Urothelium cell line (cell line): ENCODE data around the gene FYTTD1.
"Not testable (repeated sequence)": the region's sequence is repeated elsewhere in the genome, so short reads cannot be mapped to it uniquely, and the experiment has no call there.

Experiments used
- DNase-seq: peaks from one replicate; pipeline ENCODE4 v3.0.0; 2011; ENCODE audit warnings: low spot score, mixed read lengths
- FAIRE-seq: peaks from 2 replicates; lab custom pipeline; 2011; peaks lifted over from hg19 to GRCh38; lab: Jason Lieb, UNC

FYTTD1 gene, protein sequence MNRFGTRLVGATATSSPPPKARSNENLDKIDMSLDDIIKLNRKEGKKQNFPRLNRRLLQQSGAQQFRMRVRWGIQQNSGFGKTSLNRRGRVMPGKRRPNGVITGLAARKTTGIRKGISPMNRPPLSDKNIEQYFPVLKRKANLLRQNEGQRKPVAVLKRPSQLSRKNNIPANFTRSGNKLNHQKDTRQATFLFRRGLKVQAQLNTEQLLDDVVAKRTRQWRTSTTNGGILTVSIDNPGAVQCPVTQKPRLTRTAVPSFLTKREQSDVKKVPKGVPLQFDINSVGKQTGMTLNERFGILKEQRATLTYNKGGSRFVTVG

DNA sequence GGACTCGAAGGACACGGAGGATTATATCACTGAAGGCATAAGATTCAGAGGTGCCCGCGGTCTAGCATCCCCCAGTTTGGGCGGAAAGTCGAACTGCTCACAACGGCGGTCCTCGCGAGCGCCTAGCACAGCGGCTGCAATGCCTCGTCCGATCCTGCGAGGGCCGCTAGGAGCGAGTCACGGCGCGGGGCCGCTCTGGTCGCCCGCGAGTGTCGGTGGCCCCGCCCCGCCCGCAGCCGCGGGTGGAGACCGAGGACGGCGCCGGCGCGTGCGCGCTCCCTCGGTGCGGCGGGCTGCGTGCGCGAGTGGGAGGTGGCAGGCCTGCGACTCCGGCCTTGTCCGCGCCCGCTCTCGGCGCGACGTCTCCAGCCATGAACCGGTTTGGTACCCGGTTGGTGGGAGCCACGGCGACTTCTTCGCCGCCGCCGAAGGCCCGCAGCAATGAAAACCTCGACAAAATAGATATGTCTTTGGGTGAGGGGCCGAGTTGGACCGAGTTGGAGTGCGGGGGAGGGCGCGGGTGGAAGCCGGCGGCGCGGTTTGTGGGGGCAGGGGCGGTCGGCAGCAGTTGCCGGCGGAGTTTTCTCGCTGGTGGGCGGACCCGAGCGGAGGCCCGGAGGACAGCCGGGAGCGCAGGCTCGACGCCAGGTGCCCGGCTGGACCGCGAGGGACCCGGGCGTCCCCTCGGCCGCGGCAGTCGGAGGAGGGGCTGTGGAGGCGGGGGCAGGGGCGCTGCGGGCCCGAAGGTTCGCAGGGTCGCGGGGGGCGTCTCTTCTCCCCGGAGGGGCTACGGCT is at the start of gene FYTTD1:
FYTTD1 (plus strand) TSS at position 283 of the 795 bp plus-strand sequence; CDS start at position 372, 89 bp downstream.
- FAIRE-seq, result peak; percentile 74

DNA sequence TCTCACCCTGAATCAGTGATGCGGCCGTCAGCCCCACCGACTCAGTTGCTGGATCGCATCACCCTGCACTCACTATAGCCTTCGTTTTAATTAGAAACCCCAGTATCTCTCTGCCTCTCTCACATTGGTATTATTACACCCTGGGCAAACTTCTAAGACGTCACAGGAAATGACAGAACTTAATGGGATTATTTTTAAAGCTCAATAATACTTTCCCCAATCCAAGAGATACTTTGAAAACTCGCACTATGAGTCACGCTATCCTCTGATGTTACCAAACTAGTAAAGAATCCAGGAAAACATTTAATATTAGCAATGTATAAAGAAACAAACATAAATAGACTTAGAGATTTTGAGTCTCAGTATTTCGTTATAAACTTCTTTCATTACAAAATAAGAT is 49.6 kb upstream of the FYTTD1 start:
- no peak for FAIRE-seq

More for the DNA sequence above, at the start of gene FYTTD1:
- peak; percentile 93 for DNase-seq

GRCh38 chr3:197701841-197702240 is 47.8 kb upstream of the FYTTD1 start:
- FAIRE-seq (no peak), DNase-seq (no peak)

More for the DNA sequence above, 49.6 kb upstream of the FYTTD1 start:
- no peak for DNase-seq

- FAIRE-seq, result no peak
- no peak for DNase-seq
These were observed 43.0 kb upstream of the FYTTD1 start for GRCh38 chr3:197706658-197707057.

DNA sequence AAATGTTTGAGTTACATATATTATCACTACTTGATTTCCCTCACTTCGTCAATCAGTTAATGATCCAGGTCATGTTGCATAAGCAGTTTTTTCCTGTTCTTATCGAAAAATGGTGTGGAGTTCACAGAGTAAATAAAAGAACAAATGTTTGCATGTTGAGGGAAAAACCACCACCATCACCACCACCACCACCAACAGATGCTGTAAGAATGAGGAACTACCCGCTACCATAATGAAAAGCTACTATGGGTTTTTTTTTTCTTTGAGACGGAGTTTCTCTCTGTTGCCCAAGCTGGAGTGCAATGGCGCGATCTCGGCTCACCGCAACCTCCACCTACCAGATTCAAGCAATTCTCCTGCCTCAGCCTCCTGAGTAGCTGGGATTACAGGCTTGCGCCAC is 40.5 kb upstream of the FYTTD1 start:
- no peak for FAIRE-seq

DNA sequence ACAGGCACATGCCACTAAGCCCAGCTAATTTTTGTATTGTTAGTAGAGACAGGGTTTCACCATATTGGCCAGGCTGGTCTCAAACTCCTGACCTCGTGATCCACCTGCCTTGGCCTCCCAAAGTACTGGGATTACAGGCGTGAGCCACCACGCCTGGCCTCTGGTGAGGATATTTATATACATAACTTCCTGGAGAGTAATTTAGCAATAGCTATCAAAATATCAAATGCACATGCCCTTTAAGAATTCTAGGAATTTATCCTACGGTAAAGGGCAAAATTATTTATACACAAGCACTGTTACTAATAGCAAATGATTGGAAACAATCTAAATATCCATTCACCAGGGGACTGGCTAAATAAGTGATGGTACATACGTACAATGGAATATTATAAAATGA is 38.7 kb upstream of the FYTTD1 start:
- not testable (repeated sequence) for FAIRE-seq, DNase-seq

More for the DNA sequence above, 40.5 kb upstream of the FYTTD1 start:
- no peak for DNase-seq

GRCh38 chr3:197711973-197712707 is 37.5 kb upstream of the FYTTD1 start:
- FAIRE-seq (peak; percentile 55), DNase-seq (peak; percentile 89)

GRCh38 chr3:197713477-197713822 is 36.2 kb upstream of the FYTTD1 start:
- FAIRE-seq (no peak), DNase-seq (no peak)

DNA sequence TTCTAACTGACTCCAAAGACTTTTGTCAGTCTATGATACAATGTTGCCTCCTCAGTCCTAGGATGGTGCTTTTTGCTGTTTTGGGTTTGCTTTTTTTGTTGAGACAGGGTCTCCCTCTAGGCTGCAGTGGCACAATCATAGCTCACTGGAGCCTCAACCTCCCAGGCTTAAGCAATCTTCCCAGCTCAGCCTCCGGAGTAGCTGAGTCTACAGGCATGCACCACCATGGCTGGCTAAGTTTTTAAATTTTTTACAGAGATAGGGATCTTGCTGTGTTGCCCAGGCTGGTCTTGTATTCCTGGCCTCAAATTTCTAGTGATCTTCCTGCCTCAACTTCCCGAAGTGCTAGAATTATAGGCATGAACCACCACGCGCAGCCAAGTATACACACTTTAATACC is 35.4 kb upstream of the FYTTD1 start:
- FAIRE-seq (no peak), DNase-seq (no peak)

GRCh38 chr3:197718891-197719290 is 30.8 kb upstream of the FYTTD1 start:
- FAIRE-seq (no peak), DNase-seq (peak; percentile 75)

DNA sequence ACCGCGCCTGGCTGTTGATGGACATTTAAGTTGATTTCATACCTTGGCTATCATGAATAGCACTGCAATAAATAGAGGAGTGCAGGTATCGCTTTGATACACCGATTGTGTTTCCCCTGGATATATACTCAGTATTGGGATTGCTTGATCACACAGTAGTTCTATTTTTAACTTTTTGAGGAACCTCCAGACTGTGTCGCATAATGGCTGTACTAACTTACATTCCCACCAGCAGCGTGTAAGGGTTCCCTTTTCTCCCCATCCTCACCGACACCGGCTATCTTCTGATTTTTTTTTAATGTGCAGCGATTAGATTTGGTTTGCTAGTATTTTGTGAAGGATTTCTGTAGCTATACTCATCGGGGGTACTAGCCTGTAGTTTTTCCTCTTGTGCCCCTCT is 29.0 kb upstream of the FYTTD1 start:
- no peak for DNase-seq
- FAIRE-seq, result no peak

GRCh38 chr3:197722734-197723133 is 26.9 kb upstream of the FYTTD1 start:
- DNase-seq (no peak), FAIRE-seq (no peak)

- not testable (repeated sequence) for FAIRE-seq
These were observed 21.8 kb upstream of the FYTTD1 start for GRCh38 chr3:197727878-197728277.

DNA sequence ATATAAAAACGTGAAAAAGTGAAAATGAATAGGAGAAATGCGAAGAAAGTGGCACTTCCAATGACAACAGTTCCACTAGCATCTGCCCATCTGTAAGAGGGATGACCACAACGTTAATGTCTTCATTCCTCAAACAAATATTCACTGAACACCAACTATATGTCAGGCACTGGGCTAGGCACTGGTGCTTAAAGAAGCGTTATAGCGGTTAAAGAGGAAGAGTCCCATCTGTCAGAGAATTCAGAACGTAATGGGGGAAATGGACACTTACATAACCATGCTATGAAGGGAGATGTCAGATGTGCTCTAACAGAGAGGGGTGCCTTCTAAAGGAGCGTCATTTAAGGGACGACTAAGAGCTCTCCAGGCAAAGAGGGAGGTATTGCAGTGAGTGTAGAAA is 21.2 kb upstream of the FYTTD1 start:
- DNase-seq (no peak), FAIRE-seq (no peak)

More at GRCh38 chr3:197727878-197728277, 21.8 kb upstream of the FYTTD1 start:
- not testable (repeated sequence) for DNase-seq

GRCh38 chr3:197730200-197730599 is 19.5 kb upstream of the FYTTD1 start:
- no peak for FAIRE-seq
- peak; percentile 72 for DNase-seq

- DNase-seq, FAIRE-seq: not testable (repeated sequence)
These were observed 18.9 kb upstream of the FYTTD1 start for GRCh38 chr3:197730770-197731169.

- FAIRE-seq, DNase-seq: not testable (repeated sequence)
These were observed 18.2 kb upstream of the FYTTD1 start for GRCh38 chr3:197731483-197731882.

DNA sequence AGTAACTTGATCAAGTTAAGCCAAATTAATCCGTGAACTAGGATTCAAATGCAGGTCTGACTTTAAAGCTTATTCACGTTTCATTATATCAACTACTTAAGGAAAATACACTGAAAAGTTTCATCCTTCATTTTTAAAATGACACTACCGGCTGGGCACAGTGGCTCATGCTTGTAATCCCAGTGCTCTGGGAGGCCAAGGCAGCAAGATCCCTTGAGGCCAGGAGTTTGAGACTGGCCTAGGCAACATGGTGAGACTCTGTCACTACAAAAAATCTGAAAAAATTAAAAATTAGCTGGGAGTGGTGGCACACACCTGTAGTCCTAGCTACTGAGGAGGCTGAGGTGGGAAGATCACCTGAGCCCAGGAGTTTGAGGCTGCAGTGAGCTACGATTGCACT is 16.6 kb upstream of the FYTTD1 start:
- no peak for DNase-seq
- no peak for FAIRE-seq

DNA sequence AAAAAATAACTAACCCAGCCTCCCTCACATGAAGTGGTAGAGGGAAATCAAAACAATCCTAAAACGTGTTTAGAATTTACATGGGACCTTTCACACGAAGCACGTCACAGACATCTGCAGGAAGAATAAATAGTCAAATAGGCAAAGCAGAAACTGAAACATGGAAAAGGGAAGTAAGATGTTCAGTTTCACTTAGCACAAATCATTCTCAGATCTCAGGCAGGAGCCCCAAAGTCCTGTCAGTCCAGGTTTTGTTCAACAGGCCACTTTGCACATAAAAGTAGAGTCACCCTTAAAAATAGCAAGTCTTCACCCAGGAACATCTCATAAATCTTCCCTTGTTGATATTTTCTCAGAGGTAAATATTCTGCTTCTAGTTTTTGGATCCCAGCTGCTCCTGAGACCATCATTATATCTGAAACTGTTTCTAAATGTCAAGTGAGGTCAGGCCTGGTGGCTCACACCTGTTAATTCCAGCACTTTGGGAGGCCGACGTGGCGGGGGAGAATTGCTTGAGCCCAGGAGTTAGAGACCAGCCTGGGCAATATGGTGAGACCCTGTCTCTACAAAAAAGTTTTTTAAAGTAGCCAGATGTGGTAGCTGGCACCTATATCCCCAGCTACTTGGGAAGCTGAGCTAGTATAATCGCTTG is 14.9 kb upstream of the FYTTD1 start:
- DNase-seq (no peak), FAIRE-seq (no peak)

DNA sequence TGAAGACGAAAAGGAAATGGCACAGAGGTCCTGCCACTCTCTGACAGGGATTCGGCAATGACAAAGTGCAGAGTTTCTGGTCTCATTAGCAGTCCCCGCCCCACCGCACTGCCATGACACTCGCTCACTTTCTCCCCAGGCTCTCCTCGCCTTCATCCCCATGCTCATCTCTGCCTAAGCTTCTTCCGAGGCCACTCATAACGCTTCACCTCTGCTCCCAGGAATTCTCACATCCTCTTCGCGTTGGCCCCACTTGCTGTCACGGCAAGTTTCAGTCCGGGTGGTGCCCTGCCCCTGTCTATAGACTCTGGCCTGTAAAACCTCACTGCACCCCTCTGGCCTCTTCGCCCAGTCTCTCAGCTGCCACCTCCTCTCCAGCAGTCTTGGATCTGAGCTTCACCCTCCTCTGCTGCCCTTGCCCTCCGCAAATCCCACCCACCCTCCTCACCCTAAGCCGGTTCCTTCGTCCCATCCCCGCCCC is 13.6 kb upstream of the FYTTD1 start:
- no peak for DNase-seq
- no peak for FAIRE-seq
